MM.1S (cell line): Measurements from ENCODE around the gene DSG2.

ENCODE experiments used
- EZH2 ChIP-seq: fragments of 300-600 bp; sonication (generic); optimal IDR thresholded peaks from 2 replicates; pipeline ENCODE3; 2017; ENCODE audit warnings: low read depth, mild to moderate bottlenecking, antibody characterized with exemption, low read length, mixed read lengths
- EZH2phosphoT487 ChIP-seq: fragments of 300-600 bp; sonication (generic); IDR thresholded peaks from 2 replicates; pipeline ENCODE4 v1.6.1; 2018; ENCODE audit warnings: antibody characterized with exemption, low read length
- TF ChIP-seq, protein P1 (sequence below): fragments of 300-600 bp; sonication (generic); IDR thresholded peaks from 2 replicates; pipeline ENCODE4 v1.5.1; 2016; ENCODE audit warnings: antibody characterized with exemption, low read length, mixed read lengths

DNA sequence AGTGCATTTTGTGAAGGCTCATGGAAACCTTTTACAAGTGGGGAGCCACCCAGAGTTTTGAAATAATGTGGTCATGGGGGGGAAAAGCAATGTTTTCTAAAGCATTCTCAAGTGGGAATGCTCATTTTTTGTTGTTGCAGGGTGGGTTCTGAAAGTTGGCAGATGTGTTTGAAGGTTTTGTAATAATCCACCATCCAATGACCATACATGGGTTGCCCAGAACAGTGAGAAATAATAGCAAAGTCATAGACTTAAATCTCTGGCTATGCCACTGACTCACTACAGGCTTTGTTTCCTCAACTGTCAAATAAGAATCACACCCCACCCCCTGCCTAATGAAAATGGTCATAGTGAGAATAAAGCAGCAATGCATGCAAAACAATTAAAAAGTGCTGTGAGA lies 47.6 kb upstream of the DSG2 start:
- TF ChIP-seq, protein P1, sequence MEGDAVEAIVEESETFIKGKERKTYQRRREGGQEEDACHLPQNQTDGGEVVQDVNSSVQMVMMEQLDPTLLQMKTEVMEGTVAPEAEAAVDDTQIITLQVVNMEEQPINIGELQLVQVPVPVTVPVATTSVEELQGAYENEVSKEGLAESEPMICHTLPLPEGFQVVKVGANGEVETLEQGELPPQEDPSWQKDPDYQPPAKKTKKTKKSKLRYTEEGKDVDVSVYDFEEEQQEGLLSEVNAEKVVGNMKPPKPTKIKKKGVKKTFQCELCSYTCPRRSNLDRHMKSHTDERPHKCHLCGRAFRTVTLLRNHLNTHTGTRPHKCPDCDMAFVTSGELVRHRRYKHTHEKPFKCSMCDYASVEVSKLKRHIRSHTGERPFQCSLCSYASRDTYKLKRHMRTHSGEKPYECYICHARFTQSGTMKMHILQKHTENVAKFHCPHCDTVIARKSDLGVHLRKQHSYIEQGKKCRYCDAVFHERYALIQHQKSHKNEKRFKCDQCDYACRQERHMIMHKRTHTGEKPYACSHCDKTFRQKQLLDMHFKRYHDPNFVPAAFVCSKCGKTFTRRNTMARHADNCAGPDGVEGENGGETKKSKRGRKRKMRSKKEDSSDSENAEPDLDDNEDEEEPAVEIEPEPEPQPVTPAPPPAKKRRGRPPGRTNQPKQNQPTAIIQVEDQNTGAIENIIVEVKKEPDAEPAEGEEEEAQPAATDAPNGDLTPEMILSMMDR: no peak
- TF ChIP-seq EZH2 (no peak), EZH2phosphoT487 (no peak)
